ENCODE results near the gene USP10. TPM values are rescaled to one million over a fixed set of nuclear protein-coding genes. Genes with fewer than 3 reads are reported as not detected.

Gene USP10
- total RNA-seq, 4 donors from 2014 or later: 23.6 to 56.8 (median 45.4) TPM

GRCh38 chr16:84673561-84673960, 26.2 kb upstream of the USP10 start:
- no peak for DNase-seq
- in situ Hi-C loops (cut with MboI; ENCODE audit: low pct_ligation_motif_present in 1 of 4, low pct_unique_long_range_greater_than_20kb in 1 of 4, low sequenced_read_pairs in 3 of 4): no loop called here

GRCh38 chr16:84675423-84675822, 24.4 kb upstream of the USP10 start:
- 77 to 89% methylated on average over 6 to 9 of the region's 9 CpGs for WGBS, 2 donors (ENCODE audit: low coverage in 1 of 2)
- Histone ChIP-seq H3K36me3 (no peaks in the 10 kb centered on the region), H3K4me1 (peaks cover 0 to 3% (median 0%) of the 10 kb centered on the region in 4 donors), H3K27ac (no peak overlapping the region), H3K27me3 (no peaks in the 10 kb centered on the region), H3K9me3 (no peaks in the 10 kb centered on the region), H3K4me3 (no peak overlapping the region)
- intact Hi-C loops (cut with DNase I; ENCODE audit: low total_unique reads): loop anchor here (10.0 kb wide), 1 partner anchor 289 kb away; no protein-coding TSS in a partner anchor
- TF ChIP-seq POLR2A (IDR thresholded peaks at IDR 0.05) (no peak), POLR2AphosphoS5 (IDR thresholded peaks at IDR 0.05) (no peak), CTCF (IDR thresholded peaks at IDR 0.05) (no peak), EP300 (IDR thresholded peaks at IDR 0.05; ENCODE audit: low read depth) (no peak)
- no peak for DNase-seq
- in situ Hi-C loops (cut with MboI; ENCODE audit: low pct_ligation_motif_present in 1 of 4, low pct_unique_long_range_greater_than_20kb in 1 of 4, low sequenced_read_pairs in 3 of 4): loop anchor here in 1 of 4 donors (5.0 kb wide), 1 partner anchor 47 kb away; no protein-coding TSS in a partner anchor

More at GRCh38 chr16:84673561-84673960, 26.2 kb upstream of the USP10 start:
- Histone ChIP-seq H3K4me1 (peaks cover 0 to 3% (median 0%) of the 10 kb centered on the region in 4 donors), H3K9me3 (no peaks in the 10 kb centered on the region), H3K27ac (no peak overlapping the region), H3K4me3 (no peak overlapping the region), H3K36me3 (no peaks in the 10 kb centered on the region), H3K27me3 (no peaks in the 10 kb centered on the region)
- 81 to 100% methylated on average over 1 to 3 of the region's 3 CpGs for WGBS, 2 donors (ENCODE audit: low coverage in 1 of 2)
- no peak for TF ChIP-seq POLR2A (IDR thresholded peaks at IDR 0.05)
- TF ChIP-seq CTCF (IDR thresholded peaks at IDR 0.05): no peak
- no peak for TF ChIP-seq POLR2AphosphoS5 (IDR thresholded peaks at IDR 0.05)
- no peak for TF ChIP-seq EP300 (IDR thresholded peaks at IDR 0.05; ENCODE audit: low read depth)
- intact Hi-C loops (cut with DNase I; ENCODE audit: low total_unique reads): loop anchor here (5.0 to 10.0 kb wide), 2 partner anchors 54 to 291 kb away; no protein-coding TSS in a partner anchor

- intact Hi-C loops (cut with DNase I; ENCODE audit: low total_unique reads): loop anchor here (10.0 kb wide), 1 partner anchor 289 kb away; no protein-coding TSS in a partner anchor
- H3K9me3 ChIP-seq: no peaks in the 10 kb centered on the region
- no peak for TF ChIP-seq POLR2AphosphoS5 (IDR thresholded peaks at IDR 0.05)
- no peak for TF ChIP-seq CTCF (IDR thresholded peaks at IDR 0.05)
- no peak for TF ChIP-seq POLR2A (IDR thresholded peaks at IDR 0.05)
- no peak for TF ChIP-seq EP300 (IDR thresholded peaks at IDR 0.05; ENCODE audit: low read depth)
- H3K27ac ChIP-seq: no peak overlapping the region
- H3K36me3 ChIP-seq: no peaks in the 10 kb centered on the region
- H3K4me3 ChIP-seq: no peak overlapping the region
- no peak for DNase-seq
- 80 to 93% methylated on average over 1 to 2 of the region's 2 CpGs for WGBS, 2 donors (ENCODE audit: low coverage in 1 of 2)
- peaks cover 0 to 3% (median 0%) of the 10 kb centered on the region in 4 donors for H3K4me1 ChIP-seq
- H3K27me3 ChIP-seq: no peaks in the 10 kb centered on the region
- in situ Hi-C loops (cut with MboI; ENCODE audit: low pct_ligation_motif_present in 1 of 4, low pct_unique_long_range_greater_than_20kb in 1 of 4, low sequenced_read_pairs in 3 of 4): loop anchor here in 1 of 4 donors (5.0 kb wide), 1 partner anchor 46 kb away; no protein-coding TSS in a partner anchor
Observed at GRCh38 chr16:84675884-84676283, 23.9 kb upstream of the USP10 start.

GRCh38 chr16:84677017-84677803, 22.6 kb upstream of the USP10 start:
- intact Hi-C loops (cut with DNase I; ENCODE audit: low total_unique reads) (loop anchor here (10.0 kb wide), 1 partner anchor 288 kb away; no protein-coding TSS in a partner anchor), in situ Hi-C loops (cut with MboI; ENCODE audit: low pct_ligation_motif_present in 1 of 4, low pct_unique_long_range_greater_than_20kb in 1 of 4, low sequenced_read_pairs in 3 of 4) (loop anchor here in 1 of 4 donors (5.0 kb wide), 1 partner anchor 45 kb away; no protein-coding TSS in a partner anchor)
- no peak for TF ChIP-seq POLR2A (IDR thresholded peaks at IDR 0.05)
- no peak for TF ChIP-seq POLR2AphosphoS5 (IDR thresholded peaks at IDR 0.05)
- TF ChIP-seq CTCF (IDR thresholded peaks at IDR 0.05): no peak
- TF ChIP-seq EP300 (IDR thresholded peaks at IDR 0.05; ENCODE audit: low read depth): no peak
- no peaks in the 10 kb centered on the region for H3K27me3 ChIP-seq
- no peak overlapping the region for H3K27ac ChIP-seq
- no peaks in the 10 kb centered on the region for H3K9me3 ChIP-seq
- no peak overlapping the region for H3K4me3 ChIP-seq
- DNase-seq: no peak
- no peaks in the 10 kb centered on the region for H3K36me3 ChIP-seq
- peaks cover 0 to 3% (median 0%) of the 10 kb centered on the region in 4 donors for H3K4me1 ChIP-seq
- WGBS, 2 donors (ENCODE audit: low coverage in 1 of 2): 76 to 78% methylated on average over 3 to 14 of the region's 14 CpGs

All from transverse colon (tissue), 4 donors.